Coronary artery (tissue), 2 donors: Measurements from ENCODE around the gene ZNF587B.

Experiments
- DNase-seq: peaks from one replicate; pipeline ENCODE4 v3.0.0-alpha.2; 2017; ENCODE audit warnings: low spot score
- H3K27ac ChIP-seq, 2 donors: fragments of 200-600 bp; sonication (generic); one replicate each; pipeline ENCODE4 v1.5.1; 2016 to 2019
- H3K4me3 ChIP-seq: fragments of 200-600 bp; sonication (generic); 2 replicates; pipeline ENCODE4 v1.5.1; 2016; ENCODE audit warnings: mild to moderate bottlenecking, moderate library complexity
- TF ChIP-seq, protein P1 (sequence below): fragments of 200-600 bp; sonication (generic); IDR thresholded peaks from one replicate; pipeline ENCODE4 v1.5.1; 2019; ENCODE audit warnings: antibody characterized with exemption

Gene ZNF587B

DNA sequence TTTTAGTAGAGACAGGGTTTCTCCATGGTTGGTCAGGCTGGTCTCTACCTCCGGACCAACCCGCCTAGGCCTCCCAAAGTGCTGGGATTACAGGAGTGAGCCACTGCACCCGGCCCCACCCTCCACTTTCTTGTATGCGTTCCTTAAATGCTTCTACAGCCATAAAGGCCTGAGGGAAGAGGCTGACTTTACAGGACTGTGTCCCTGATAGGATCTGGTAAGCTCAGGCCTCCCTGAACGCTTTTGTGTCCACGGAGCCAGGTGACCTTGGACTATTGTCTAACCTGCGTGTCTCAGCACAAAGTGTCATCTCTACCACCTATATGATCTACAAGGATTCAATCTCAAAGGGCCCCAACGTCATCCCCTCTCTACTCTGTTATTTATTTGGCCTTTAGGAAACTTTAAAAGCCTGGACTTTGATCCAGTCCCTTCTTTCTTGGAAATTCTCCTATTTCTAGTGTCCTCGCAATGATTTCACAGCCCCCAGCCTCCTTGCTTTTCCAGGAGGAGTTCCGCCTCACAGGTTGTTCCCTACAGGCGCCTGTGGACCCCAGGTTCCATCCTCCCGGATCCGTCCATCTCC, 16.1 kb upstream of the ZNF587B start:
- peak overlapping the region; percentile 89 for H3K4me3 ChIP-seq
- TF ChIP-seq, protein P1, sequence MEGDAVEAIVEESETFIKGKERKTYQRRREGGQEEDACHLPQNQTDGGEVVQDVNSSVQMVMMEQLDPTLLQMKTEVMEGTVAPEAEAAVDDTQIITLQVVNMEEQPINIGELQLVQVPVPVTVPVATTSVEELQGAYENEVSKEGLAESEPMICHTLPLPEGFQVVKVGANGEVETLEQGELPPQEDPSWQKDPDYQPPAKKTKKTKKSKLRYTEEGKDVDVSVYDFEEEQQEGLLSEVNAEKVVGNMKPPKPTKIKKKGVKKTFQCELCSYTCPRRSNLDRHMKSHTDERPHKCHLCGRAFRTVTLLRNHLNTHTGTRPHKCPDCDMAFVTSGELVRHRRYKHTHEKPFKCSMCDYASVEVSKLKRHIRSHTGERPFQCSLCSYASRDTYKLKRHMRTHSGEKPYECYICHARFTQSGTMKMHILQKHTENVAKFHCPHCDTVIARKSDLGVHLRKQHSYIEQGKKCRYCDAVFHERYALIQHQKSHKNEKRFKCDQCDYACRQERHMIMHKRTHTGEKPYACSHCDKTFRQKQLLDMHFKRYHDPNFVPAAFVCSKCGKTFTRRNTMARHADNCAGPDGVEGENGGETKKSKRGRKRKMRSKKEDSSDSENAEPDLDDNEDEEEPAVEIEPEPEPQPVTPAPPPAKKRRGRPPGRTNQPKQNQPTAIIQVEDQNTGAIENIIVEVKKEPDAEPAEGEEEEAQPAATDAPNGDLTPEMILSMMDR = no peak
- DNase-seq = no peak
- H3K27ac ChIP-seq = peak overlapping the region; percentile 58 to 83

DNA sequence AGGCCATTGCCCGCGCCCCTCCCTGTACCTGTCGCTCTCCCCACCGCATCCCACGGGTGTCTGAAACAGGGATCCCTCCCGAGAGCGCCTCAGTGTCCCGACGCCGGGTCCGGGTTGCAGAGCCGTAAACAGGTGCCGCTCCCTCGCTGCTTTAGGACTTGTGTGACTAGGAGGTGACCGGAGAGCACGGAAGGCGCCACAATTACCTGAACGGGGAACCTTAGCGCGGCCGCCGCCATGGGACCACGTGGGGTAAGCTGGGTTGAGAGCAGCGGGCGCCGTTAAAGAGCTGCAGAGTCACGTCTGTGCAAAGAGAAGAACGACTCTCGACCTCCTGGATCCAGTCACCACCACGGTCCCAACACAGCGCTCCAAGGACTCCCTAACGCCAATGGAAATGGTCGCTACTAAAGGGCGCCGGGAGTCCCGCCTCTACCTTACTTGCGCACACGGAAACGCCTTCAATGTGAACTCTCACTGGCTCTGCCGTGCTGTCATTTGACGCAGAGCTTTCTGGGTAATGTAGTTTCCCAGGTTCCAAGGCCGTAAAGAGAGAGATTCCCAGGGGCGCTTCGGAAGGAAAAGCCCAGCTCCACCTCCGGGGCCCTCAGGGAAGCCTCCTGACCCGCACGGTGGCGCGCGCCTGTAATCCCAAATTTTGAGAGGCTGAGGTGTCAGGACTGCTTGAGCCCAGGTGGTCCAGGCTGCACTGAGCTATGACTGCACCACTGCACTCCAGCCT, 15.4 kb upstream of the ZNF587B start, which contains the start of gene ZNF552:
ZNF552 (minus strand) TSS at position 409 of the 742 bp plus-strand sequence; CDS start at position 239, 170 bp downstream.
- TF ChIP-seq, protein P1 = no peak
- Histone ChIP-seq H3K4me3 (peak within 1 kb of the TSS; percentile 89), H3K27ac (peak within 1 kb of the TSS; percentile 58 to 83)
- peak; percentile 90 for DNase-seq

DNA sequence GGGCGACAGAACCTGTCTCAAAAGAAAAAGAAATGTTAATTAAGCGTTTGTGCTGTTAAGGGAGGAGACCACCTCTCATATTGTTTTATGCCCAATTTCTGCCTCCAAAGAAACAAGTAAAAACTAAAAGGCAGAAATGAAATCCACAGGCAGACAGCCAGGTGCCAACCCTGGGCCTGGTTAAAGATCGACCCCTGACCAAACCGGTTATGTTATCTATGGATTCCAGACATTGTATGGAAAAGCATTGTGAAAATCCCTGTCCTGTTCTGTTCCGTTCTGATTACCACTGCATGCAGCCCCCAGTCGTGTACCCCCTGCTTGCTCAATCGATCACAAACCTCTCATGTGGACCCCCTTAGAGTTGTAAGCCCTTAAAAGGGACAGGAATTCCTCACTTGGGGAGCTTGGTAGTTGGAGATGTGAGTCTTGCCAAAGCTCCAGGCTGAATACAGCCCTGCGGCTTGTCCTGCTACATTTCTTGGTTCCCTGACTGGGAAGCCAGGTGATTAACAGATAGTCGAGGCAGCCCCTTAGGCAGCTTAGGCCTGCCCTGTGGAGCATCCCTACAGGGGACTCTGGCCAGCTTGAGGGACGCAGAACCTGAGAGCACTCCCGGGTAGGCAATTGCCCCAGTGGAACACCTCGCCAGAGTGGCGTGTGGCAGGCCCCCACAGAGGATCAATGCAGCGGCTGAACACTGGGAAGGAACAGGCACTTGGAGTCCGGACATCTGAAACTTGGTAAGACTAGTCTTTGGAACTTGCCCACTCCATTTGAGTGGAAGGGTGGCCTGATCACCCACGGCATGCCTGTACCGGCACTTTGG, 14.6 kb upstream of the ZNF587B start:
- H3K4me3 ChIP-seq = peak overlapping the region; percentile 89
- H3K27ac ChIP-seq = peak overlapping the region; percentile 58 to 83
- TF ChIP-seq, protein P1 = no peak
- DNase-seq = no peak

DNA sequence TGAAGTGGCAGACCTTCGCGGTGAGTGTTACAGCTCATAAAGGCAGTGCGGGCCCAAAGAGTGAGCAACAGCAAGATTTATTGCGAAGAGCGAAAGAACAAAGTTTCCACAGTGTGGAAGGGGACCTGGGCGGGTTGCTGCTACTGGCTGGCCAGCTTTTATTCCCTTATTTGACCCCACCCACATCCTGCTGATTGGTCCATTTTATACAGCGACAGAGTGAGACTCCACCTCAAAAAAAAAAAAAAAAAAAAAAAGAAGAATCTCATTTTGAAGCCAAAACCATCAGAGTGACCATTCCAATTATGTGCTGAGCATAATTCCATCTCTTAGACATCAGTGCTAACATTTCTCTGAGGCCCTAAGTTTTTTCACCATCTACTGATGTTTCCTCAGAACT, 13.4 kb upstream of the ZNF587B start:
- TF ChIP-seq, protein P1 = no peak
- no peak overlapping the region for H3K27ac ChIP-seq
- no peak for DNase-seq
- no peak overlapping the region for H3K4me3 ChIP-seq

DNA sequence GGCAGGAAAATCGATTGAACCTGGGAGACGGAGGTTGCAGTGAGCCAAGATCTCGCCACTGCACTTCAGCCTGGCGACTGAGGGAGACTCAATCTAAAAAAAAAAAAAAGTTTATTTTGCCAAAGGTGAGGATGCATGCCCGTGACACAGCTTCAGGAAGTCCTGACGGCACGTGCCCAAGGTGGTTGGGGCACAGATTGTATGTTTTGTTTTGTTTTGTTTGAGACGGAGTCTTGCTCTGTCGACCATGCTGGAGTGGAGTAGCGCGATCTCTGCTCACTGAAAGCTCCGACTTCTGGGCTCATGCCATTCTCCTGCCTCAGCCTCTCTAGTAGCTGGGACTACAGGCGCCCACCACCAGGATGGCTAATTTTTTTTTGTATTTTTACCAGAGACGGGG, 12.1 kb upstream of the ZNF587B start:
- H3K27ac ChIP-seq = no peak overlapping the region
- no peak overlapping the region for H3K4me3 ChIP-seq
- no peak for DNase-seq
- TF ChIP-seq, protein P1 = no peak

DNA sequence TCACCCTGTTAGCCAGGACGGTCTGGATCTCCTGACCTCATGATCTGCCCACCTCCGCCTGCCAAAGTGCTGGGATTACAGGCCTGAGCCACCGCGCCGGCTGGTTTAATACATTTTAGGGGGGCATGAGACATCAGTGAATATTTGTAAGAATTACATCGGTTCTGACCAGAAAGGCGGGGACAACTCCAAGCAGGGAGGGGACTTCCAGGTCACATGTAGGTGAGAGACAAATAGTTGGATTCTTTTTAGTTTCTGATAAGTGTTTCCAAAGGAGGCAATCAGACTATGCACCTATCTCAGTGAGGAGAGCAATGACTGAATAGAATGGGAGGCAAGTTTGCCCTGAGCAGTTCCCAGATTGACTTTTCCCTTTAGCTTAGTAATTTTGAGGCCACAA, 11.7 kb upstream of the ZNF587B start:
- Histone ChIP-seq H3K27ac (no peak overlapping the region), H3K4me3 (no peak overlapping the region)
- TF ChIP-seq, protein P1 = no peak
- no peak for DNase-seq
